ENCODE data around the gene PRRT4.
A peak's percentile ranks its signal among the peaks of the same experiment; 100 is the strongest.

The PRRT4 gene

GRCh38 chr7:128347647-128348097 lies 13.8 kb downstream of the PRRT4 start:
- no peaks in the 10 kb centered on the region for H3K36me3 ChIP-seq (ENCODE audit: control insufficient read depth in 1 of 2, insufficient read depth in 2 of 2, low read depth in 1 of 2, low read length in 2 of 2)
- H2BK5ac ChIP-seq (ENCODE audit: low read depth, low read length, poor library complexity, severe bottlenecking): no peak overlapping the region
- H2BK15ac ChIP-seq (ENCODE audit: low read depth, poor library complexity, severe bottlenecking): no peak overlapping the region
- 21% methylated on average over 2 of the region's 2 CpGs for WGBS
- no peak overlapping the region for H3K4ac ChIP-seq (ENCODE audit: low read depth in 1 of 2, low read length in 2 of 2)
- H4K91ac ChIP-seq (ENCODE audit: low read length): no peak overlapping the region
- no peak overlapping the region for H3K14ac ChIP-seq (ENCODE audit: low read length in 2 of 2)
- no peak overlapping the region for H2BK120ac ChIP-seq (ENCODE audit: low read depth, low read length)
- H3K23ac ChIP-seq (ENCODE audit: low read length in 2 of 2): no peak overlapping the region
- peaks cover 1% of the 10 kb centered on the region for H3K79me1 ChIP-seq (replicated peaks; ENCODE audit: low read length, poor library complexity, severe bottlenecking)
- no peaks in the 10 kb centered on the region for H3K9me3 ChIP-seq (ENCODE audit: control insufficient read depth, low read length)
- peaks cover 6% of the 10 kb centered on the region for H3K4me1 ChIP-seq (ENCODE audit: control insufficient read depth, insufficient read depth, low read depth, low read length)
- no peak overlapping the region for H3K27ac ChIP-seq (ENCODE audit: low read length, poor library complexity, severe bottlenecking)
- no peak overlapping the region for H3K4me2 ChIP-seq (ENCODE audit: low read length, poor library complexity, severe bottlenecking)
- peak; percentile 63 for DNase-seq
- H3K9ac ChIP-seq (ENCODE audit: low read length): no peak overlapping the region
- no peak overlapping the region for H2AFZ ChIP-seq (ENCODE audit: low read depth, low read length)
- H2BK12ac ChIP-seq (ENCODE audit: low read length in 2 of 2): no peak overlapping the region
- no peak overlapping the region for H3K4me3 ChIP-seq (ENCODE audit: insufficient read depth in 1 of 2, low read depth in 1 of 2, low read length in 2 of 2)
- H3K18ac ChIP-seq (ENCODE audit: low read depth in 1 of 2, low read length in 2 of 2): no peak overlapping the region
- no peak overlapping the region for H4K8ac ChIP-seq (ENCODE audit: low read length)
- no peak overlapping the region for H2AK5ac ChIP-seq (ENCODE audit: low read length, severe bottlenecking)
- peaks cover 36 to 48% of the 10 kb centered on the region in 2 experiments for H3K27me3 ChIP-seq (ENCODE audit: control insufficient read depth in 1 of 2, insufficient read depth in 1 of 2, low read length in 2 of 2)

DNA sequence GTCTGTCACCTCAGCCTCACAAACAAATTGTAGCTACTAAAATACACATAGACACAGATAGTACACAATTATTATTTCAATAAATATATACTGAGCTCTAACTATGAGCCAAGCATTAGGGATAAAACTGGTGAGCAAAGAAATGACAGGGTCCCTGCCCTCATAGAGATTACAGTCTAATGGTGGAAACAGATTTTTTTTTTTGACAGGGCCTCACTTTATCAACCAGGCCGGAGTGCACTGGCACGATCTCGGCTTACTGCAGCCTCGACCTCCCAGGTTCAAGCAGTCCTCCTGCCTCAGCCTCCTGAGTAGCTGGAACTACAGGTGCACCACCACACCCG lies 17.1 kb downstream of the PRRT4 start:
- Histone ChIP-seq H2BK15ac (ENCODE audit: low read depth, poor library complexity, severe bottlenecking) (no peak overlapping the region), H3K79me1 (replicated peaks; ENCODE audit: low read length, poor library complexity, severe bottlenecking) (peaks cover 16% of the 10 kb centered on the region), H3K23ac (ENCODE audit: low read length in 2 of 2) (no peak overlapping the region), H2BK12ac (ENCODE audit: low read length in 2 of 2) (no peak overlapping the region), H3K4me3 (ENCODE audit: insufficient read depth in 1 of 2, low read depth in 1 of 2, low read length in 2 of 2) (no peak overlapping the region), H3K4ac (ENCODE audit: low read depth in 1 of 2, low read length in 2 of 2) (no peak overlapping the region), H3K4me2 (ENCODE audit: low read length, poor library complexity, severe bottlenecking) (no peak overlapping the region), H4K8ac (ENCODE audit: low read length) (no peak overlapping the region), H3K14ac (ENCODE audit: low read length in 2 of 2) (no peak overlapping the region), H3K27ac (ENCODE audit: low read length, poor library complexity, severe bottlenecking) (no peak overlapping the region), H3K27me3 (ENCODE audit: control insufficient read depth in 1 of 2, insufficient read depth in 1 of 2, low read length in 2 of 2) (peaks cover 17 to 18% of the 10 kb centered on the region in 2 experiments), H3K4me1 (ENCODE audit: control insufficient read depth, insufficient read depth, low read depth, low read length) (peaks cover 2% of the 10 kb centered on the region), H3K36me3 (ENCODE audit: control insufficient read depth in 1 of 2, insufficient read depth in 2 of 2, low read depth in 1 of 2, low read length in 2 of 2) (peaks cover 0 to 8% of the 10 kb centered on the region in 2 experiments), H4K91ac (ENCODE audit: low read length) (no peak overlapping the region), H3K18ac (ENCODE audit: low read depth in 1 of 2, low read length in 2 of 2) (no peak overlapping the region), H2BK5ac (ENCODE audit: low read depth, low read length, poor library complexity, severe bottlenecking) (no peak overlapping the region), H2BK120ac (ENCODE audit: low read depth, low read length) (no peak overlapping the region), H3K9ac (ENCODE audit: low read length) (peak overlapping the region; percentile 97), H2AFZ (ENCODE audit: low read depth, low read length) (no peak overlapping the region), H2AK5ac (ENCODE audit: low read length, severe bottlenecking) (no peak overlapping the region), H3K9me3 (ENCODE audit: control insufficient read depth, low read length) (no peaks in the 10 kb centered on the region)
- no peak for DNase-seq
- WGBS: 94% methylated on average over 5 of the region's 5 CpGs

DNA sequence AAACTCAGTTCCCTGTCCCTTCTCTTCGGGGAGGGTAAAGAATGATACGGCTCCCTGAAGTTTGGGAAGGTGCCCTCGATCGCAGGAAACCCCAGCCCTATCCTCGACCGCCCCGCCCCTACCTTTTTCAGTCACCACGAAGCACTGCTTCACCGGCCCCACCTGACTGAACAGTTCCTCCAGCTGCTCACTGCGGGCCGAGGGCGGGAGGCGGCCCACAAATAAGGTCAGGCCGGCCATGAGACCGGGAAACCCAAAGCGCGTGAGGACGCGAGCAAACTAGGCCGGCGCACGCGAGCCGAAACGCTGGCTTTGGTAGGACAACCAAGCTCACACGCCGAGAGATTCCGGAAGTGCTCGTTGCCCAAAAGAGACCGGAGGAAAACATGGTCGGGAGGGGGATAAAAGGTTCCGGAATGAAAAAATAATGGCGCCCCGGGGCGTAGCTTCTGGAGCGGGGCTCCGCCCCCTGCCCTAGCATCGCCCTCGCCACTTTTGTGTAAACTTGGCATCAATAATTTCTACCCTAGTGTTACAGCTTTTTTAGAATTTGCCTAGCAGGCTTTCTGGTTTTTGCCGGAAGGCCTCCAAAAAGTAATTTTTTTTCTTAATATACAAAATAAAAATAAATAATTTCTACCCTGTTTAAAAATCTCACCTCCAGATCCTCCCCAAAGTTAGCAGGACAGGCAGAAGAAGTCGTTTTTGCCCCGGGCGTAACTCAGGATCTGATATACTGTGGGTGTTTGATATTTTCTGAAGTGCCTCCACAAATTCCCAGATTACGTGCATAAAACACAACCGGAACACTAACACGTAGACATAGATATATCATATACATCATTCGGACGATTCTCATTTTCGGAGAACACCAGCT lies 17.7 kb downstream of the PRRT4 start, which contains the start of gene RBM28:
RBM28 (minus strand) TSS at position 355 of the 877 bp plus-strand sequence; CDS start at position 240, 115 bp downstream.
- no peak within 1 kb of the TSS for H2BK12ac ChIP-seq (ENCODE audit: low read length in 2 of 2)
- H3K9ac ChIP-seq (ENCODE audit: low read length): peak within 1 kb of the TSS; percentile 97
- H3K27ac ChIP-seq (ENCODE audit: low read length, poor library complexity, severe bottlenecking): peak within 1 kb of the TSS; percentile 82
- peaks cover 2% of the 10 kb centered on the region for H3K4me1 ChIP-seq (ENCODE audit: control insufficient read depth, insufficient read depth, low read depth, low read length)
- WGBS: 15% methylated on average over 44 of the region's 49 CpGs
- H2BK15ac ChIP-seq (ENCODE audit: low read depth, poor library complexity, severe bottlenecking): no peak within 1 kb of the TSS
- H3K4me3 ChIP-seq (ENCODE audit: insufficient read depth in 1 of 2, low read depth in 1 of 2, low read length in 2 of 2): peak within 1 kb of the TSS; percentile 89 to 94
- no peak within 1 kb of the TSS for H3K14ac ChIP-seq (ENCODE audit: low read length in 2 of 2)
- no peaks in the 10 kb centered on the region for H3K9me3 ChIP-seq (ENCODE audit: control insufficient read depth, low read length)
- peak within 1 kb of the TSS; percentile 30 for H4K91ac ChIP-seq (ENCODE audit: low read length)
- peak within 1 kb of the TSS; percentile 94 for H4K8ac ChIP-seq (ENCODE audit: low read length)
- H3K23ac ChIP-seq (ENCODE audit: low read length in 2 of 2): no peak within 1 kb of the TSS
- H3K36me3 ChIP-seq (ENCODE audit: control insufficient read depth in 1 of 2, insufficient read depth in 2 of 2, low read depth in 1 of 2, low read length in 2 of 2): peaks cover 0 to 14% of the 10 kb centered on the region in 2 experiments
- H3K18ac ChIP-seq (ENCODE audit: low read depth in 1 of 2, low read length in 2 of 2): peak within 1 kb of the TSS in 1 of 2 experiments; percentile 81
- peaks cover 17% of the 10 kb centered on the region for H3K79me1 ChIP-seq (replicated peaks; ENCODE audit: low read length, poor library complexity, severe bottlenecking)
- H3K27me3 ChIP-seq (ENCODE audit: control insufficient read depth in 1 of 2, insufficient read depth in 1 of 2, low read length in 2 of 2): peaks cover 11 to 12% of the 10 kb centered on the region in 2 experiments
- peak within 1 kb of the TSS in 1 of 2 experiments; percentile 42 for H3K4ac ChIP-seq (ENCODE audit: low read depth in 1 of 2, low read length in 2 of 2)
- H3K4me2 ChIP-seq (ENCODE audit: low read length, poor library complexity, severe bottlenecking): peak within 1 kb of the TSS; percentile 83
- DNase-seq: peak; percentile 96
- no peak within 1 kb of the TSS for H2BK120ac ChIP-seq (ENCODE audit: low read depth, low read length)
- no peak within 1 kb of the TSS for H2AK5ac ChIP-seq (ENCODE audit: low read length, severe bottlenecking)
- H2AFZ ChIP-seq (ENCODE audit: low read depth, low read length): peak within 1 kb of the TSS; percentile 87
- no peak within 1 kb of the TSS for H2BK5ac ChIP-seq (ENCODE audit: low read depth, low read length, poor library complexity, severe bottlenecking)

- whole genome bisulfite sequencing: 96% methylated on average over 6 of the region's 6 CpGs
- Histone ChIP-seq H2BK5ac (ENCODE audit: low read depth, low read length, poor library complexity, severe bottlenecking) (no peak overlapping the region), H3K27ac (ENCODE audit: low read length, poor library complexity, severe bottlenecking) (no peak overlapping the region), H2AK5ac (ENCODE audit: low read length, severe bottlenecking) (no peak overlapping the region), H2AFZ (ENCODE audit: low read depth, low read length) (no peak overlapping the region), H3K27me3 (ENCODE audit: control insufficient read depth in 1 of 2, insufficient read depth in 1 of 2, low read length in 2 of 2) (no peaks in the 10 kb centered on the region), H2BK12ac (ENCODE audit: low read length in 2 of 2) (no peak overlapping the region), H4K8ac (ENCODE audit: low read length) (no peak overlapping the region), H3K79me1 (replicated peaks; ENCODE audit: low read length, poor library complexity, severe bottlenecking) (peaks cover 21% of the 10 kb centered on the region), H3K23ac (ENCODE audit: low read length in 2 of 2) (no peak overlapping the region), H3K4me3 (ENCODE audit: insufficient read depth in 1 of 2, low read depth in 1 of 2, low read length in 2 of 2) (peak overlapping the region in 1 of 2 experiments; percentile 94), H3K14ac (ENCODE audit: low read length in 2 of 2) (no peak overlapping the region), H3K36me3 (ENCODE audit: control insufficient read depth in 1 of 2, insufficient read depth in 2 of 2, low read depth in 1 of 2, low read length in 2 of 2) (peaks cover 7 to 33% of the 10 kb centered on the region in 2 experiments), H3K4me1 (ENCODE audit: control insufficient read depth, insufficient read depth, low read depth, low read length) (peaks cover 2% of the 10 kb centered on the region), H2BK15ac (ENCODE audit: low read depth, poor library complexity, severe bottlenecking) (no peak overlapping the region), H2BK120ac (ENCODE audit: low read depth, low read length) (no peak overlapping the region), H3K4ac (ENCODE audit: low read depth in 1 of 2, low read length in 2 of 2) (no peak overlapping the region), H3K9ac (ENCODE audit: low read length) (peak overlapping the region; percentile 97), H3K4me2 (ENCODE audit: low read length, poor library complexity, severe bottlenecking) (no peak overlapping the region), H4K91ac (ENCODE audit: low read length) (no peak overlapping the region), H3K18ac (ENCODE audit: low read depth in 1 of 2, low read length in 2 of 2) (no peak overlapping the region), H3K9me3 (ENCODE audit: control insufficient read depth, low read length) (no peaks in the 10 kb centered on the region)
- DNase-seq: no peak
Observed at GRCh38 chr7:128341733-128342132, 19.8 kb downstream of the PRRT4 start.

Measured in mesenchymal stem cell (in vitro differentiated cells and primary cell).